GM21529 (cell line): ENCODE data around the gene SOX9.
A peak's percentile ranks its signal among the peaks of the same experiment; 100 is the strongest.
"Not testable (repeated sequence)": the region's sequence is repeated elsewhere in the genome, so short reads cannot be mapped to it uniquely, and the experiment has no call there.

ENCODE experiments used
- ATAC-seq: cut with Tn5 transposase; IDR thresholded peaks from one replicate; pipeline ENCODE4 v1.9.1; 2021; ENCODE audit not compliant: unreplicated experiment

SOX9 gene

GRCh38 chr17:72110942-72111318 lies 9.9 kb upstream of the SOX9 start:
- no peak for ATAC-seq

- ATAC-seq = no peak
Measured at GRCh38 chr17:72111336-72111923, 9.4 kb upstream of the SOX9 start.

DNA sequence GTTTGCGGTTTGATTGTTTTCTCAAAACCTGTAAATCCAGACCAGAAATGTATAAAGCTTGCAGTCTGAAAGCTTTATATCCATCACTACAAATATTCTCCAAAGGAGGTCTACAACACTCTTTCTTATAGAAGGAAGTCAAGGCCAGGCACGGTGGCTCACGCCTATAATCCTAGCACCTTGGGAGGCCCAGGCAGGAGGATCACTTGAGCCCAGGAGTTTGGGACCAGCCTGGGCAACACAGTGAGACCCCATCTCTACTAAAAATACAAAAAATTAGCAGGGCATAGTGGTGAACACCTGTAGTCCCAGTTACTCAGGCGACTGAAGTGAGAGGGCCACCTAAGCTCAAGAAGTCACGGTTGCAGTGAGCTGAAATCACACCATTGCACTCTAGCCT lies 8.9 kb upstream of the SOX9 start:
- ATAC-seq = not testable (repeated sequence)

- no peak for ATAC-seq
Measured at GRCh38 chr17:72113751-72114150, 7.1 kb upstream of the SOX9 start.

GRCh38 chr17:72115781-72116525 lies 4.9 kb upstream of the SOX9 start:
- ATAC-seq = no peak

- no peak for ATAC-seq
Measured at GRCh38 chr17:72116661-72117521, 3.9 kb upstream of the SOX9 start.

DNA sequence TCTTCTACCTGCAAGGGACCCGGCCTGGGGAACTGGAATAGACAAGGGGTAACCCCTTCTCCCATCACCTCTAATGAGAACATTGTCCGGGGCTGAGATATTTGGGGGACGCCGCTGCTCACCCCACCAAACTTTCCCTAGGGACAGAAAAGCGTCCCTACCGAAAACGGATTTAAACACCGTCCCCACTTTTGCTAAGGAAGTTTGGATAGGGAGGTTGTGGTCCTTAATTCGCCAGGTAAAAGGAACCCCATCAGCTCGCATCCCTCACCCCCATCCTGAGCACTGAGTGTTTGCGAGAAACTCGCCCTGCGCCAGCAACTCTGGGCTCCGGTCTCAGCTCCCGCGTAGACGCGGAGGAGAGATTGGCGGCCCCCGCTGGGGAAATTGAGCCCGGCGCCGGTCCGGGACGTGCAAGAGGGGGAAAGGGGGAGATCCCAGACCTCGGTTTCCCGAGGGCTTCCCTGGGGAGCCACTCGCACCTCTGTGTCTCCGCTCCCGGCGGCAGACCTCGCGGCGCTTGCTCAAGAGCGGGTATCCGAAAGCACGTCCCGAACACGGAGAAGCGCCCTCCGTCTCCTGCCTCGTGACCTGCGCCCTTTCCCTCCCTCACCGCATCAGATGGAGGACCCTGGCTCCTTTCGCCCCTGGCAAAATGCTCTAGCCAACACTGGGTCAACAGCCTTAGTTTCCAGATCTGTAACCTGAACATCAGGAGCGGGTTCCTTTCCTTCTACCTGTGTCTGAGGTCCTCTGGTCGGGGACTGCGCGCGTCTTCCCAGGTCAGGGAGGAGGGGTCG lies 3.1 kb upstream of the SOX9 start:
- ATAC-seq = no peak

GRCh38 chr17:72118335-72119076 lies 2.3 kb upstream of the SOX9 start:
- no peak for ATAC-seq

DNA sequence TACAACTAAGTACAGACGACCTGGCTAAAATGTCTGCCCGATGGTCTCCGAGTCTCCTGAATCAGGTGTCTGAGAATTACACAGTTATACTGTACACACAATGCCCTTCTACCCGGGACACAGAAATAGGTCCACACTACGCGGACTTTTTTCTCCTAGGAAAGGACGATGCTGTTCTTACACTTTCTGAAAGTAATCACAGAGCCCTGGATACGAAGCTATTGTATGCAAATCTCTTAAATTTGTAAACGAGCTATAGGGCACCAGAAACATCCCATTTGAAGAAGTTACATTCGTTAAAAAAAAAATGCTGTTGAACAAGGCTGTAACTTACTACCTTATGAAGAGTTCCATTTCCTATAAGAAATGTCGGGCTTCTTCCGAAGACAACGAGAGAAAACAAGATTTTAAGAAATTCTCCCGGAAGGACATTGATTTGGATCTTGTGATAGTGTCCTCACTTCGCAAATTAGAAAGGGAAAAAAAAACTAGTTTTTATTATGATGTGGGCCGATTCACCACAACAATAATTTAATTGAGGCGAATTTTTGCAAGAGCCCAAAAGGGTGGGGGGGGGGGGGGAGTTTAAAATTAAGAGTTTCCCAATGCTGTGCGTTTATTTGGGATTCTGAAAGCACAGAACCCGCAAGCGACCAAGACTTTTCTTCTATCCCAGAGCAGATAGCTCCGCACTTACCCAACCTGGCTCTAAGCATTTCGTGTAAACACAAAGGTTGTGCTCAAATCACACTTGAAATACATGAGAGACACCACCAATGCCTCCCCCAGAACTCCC lies 1.5 kb upstream of the SOX9 start:
- ATAC-seq = no peak

GRCh38 chr17:72119873-72120641 lies 763 bp upstream of the SOX9 start:
- ATAC-seq = no peak

DNA sequence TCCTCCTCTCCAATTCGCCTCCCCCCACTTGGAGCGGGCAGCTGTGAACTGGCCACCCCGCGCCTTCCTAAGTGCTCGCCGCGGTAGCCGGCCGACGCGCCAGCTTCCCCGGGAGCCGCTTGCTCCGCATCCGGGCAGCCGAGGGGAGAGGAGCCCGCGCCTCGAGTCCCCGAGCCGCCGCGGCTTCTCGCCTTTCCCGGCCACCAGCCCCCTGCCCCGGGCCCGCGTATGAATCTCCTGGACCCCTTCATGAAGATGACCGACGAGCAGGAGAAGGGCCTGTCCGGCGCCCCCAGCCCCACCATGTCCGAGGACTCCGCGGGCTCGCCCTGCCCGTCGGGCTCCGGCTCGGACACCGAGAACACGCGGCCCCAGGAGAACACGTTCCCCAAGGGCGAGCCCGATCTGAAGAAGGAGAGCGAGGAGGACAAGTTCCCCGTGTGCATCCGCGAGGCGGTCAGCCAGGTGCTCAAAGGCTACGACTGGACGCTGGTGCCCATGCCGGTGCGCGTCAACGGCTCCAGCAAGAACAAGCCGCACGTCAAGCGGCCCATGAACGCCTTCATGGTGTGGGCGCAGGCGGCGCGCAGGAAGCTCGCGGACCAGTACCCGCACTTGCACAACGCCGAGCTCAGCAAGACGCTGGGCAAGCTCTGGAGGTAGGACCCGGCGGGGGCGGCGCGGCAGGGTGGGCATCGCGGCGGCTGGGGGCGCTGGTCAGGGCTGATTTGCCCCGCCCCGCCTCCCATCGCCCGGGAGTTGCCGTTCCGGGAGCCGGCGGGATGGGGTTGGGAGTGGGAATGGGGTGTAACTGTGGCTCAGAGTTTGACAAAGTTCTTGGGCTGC lies 567 bp downstream of the SOX9 start:
- peak; percentile 18 for ATAC-seq

GRCh38 chr17:72122010-72122764 lies 1.4 kb downstream of the SOX9 start:
- no peak for ATAC-seq

DNA sequence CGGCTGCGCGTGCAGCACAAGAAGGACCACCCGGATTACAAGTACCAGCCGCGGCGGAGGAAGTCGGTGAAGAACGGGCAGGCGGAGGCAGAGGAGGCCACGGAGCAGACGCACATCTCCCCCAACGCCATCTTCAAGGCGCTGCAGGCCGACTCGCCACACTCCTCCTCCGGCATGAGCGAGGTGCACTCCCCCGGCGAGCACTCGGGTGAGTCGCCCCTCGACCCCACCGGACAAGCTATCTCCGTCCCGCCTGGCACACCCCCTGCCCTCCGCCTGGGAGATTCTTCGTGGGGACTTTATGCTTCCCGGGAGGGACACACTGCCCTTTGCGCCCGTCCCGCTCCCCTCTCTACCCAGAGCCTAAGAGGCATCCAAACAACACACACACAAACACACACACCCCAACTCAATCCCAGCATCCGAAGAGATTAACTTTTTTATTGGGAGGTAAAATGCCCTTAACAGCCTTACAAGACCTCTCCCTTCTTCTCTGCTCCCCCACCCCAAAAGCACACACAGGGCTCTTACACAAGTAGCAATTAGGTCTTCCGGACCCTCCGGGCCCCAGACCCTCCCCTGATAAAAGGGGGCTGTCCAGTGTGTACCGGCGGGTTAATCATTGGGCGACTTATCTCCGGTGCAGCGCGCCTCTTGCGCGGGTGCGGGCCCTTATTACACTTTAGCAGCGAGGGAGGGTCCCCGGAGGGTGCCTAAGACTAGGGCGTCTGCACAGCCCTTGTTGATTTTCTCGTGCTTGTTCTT lies 2.1 kb downstream of the SOX9 start:
- no peak for ATAC-seq

GRCh38 chr17:72123530-72124437 lies 3.0 kb downstream of the SOX9 start:
- ATAC-seq = no peak

GRCh38 chr17:72124438-72124775 lies 3.6 kb downstream of the SOX9 start:
- ATAC-seq = no peak

DNA sequence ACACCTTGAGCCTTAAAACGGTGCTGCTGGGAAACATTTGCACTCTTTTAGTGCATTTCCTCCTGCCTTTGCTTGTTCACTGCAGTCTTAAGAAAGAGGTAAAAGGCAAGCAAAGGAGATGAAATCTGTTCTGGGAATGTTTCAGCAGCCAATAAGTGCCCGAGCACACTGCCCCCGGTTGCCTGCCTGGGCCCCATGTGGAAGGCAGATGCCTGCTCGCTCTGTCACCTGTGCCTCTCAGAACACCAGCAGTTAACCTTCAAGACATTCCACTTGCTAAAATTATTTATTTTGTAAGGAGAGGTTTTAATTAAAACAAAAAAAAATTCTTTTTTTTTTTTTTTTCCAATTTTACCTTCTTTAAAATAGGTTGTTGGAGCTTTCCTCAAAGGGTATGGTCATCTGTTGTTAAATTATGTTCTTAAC lies 4.4 kb downstream of the SOX9 start:
- ATAC-seq = no peak
